K562 (cell line): ENCODE results near the gene ZNF669. TPM values are rescaled to one million over a fixed set of nuclear protein-coding genes. Genes with fewer than 3 reads are reported as not detected.
A peak's percentile ranks its signal among the peaks of the same experiment; 100 is the strongest.

ENCODE experiments used
- BRD4 ChIP-seq: fragments of 200-600 bp; sonication (generic); IDR thresholded peaks from 2 replicates; pipeline ENCODE4 v1.6.1; 2017; ENCODE audit warnings: inconsistent platforms
- E4F1 ChIP-seq: fragments of 250-450 bp; sonication (Bioruptor Pico); IDR thresholded peaks from 2 replicates; pipeline ENCODE4 v1.5.0; 2021; ENCODE audit warnings: mild to moderate bottlenecking, borderline replicate concordance
- HLTF ChIP-seq: fragments of 450-650 bp; IDR thresholded peaks from 2 replicates; pipeline ENCODE4 v1.6.1; 2016
- JUN ChIP-seq, 2 experiments: sonication (generic) in 1 of 2; formaldehyde crosslinking in 1 of 2; IDR thresholded peaks; 2 replicates each; pipeline versions ENCODE4 v1.6.1 to v1.8.0; 2012 to 2022; ENCODE audit warnings: borderline replicate concordance in 2 of 2, mild to moderate bottlenecking in 2 of 2, improper control_type of control experiment in 1 of 2, low read depth in 1 of 2, low read length in 1 of 2, missing genetic modification reagents in 1 of 2
- KDM4B ChIP-seq, 2 experiments: fragments of 450-650 bp in 1 of 2; sonication (generic) in 1 of 2; IDR thresholded peaks; 2 replicates each; pipeline ENCODE4 v1.6.1; 2016 to 2017; ENCODE audit warnings: borderline replicate concordance in 2 of 2, antibody characterized with exemption in 1 of 2, low read depth in 1 of 2, mild to moderate bottlenecking in 1 of 2
- L3MBTL2 ChIP-seq: fragments of 450-650 bp; IDR thresholded peaks from 2 replicates; pipeline ENCODE4 v1.6.1; 2016; ENCODE audit warnings: mild to moderate bottlenecking, moderate library complexity
- MTA2 ChIP-seq: fragments of 450-650 bp; IDR thresholded peaks from 2 replicates; pipeline ENCODE4 v1.6.1; 2016; ENCODE audit warnings: low read depth
- PHB ChIP-seq: fragments of 250-450 bp; sonication (Bioruptor Pico); IDR thresholded peaks from 2 replicates; pipeline ENCODE4 v1.5.0; 2021
- PHF21A ChIP-seq: fragments of 450-650 bp; IDR thresholded peaks from 2 replicates; pipeline ENCODE4 v1.6.1; 2017; ENCODE audit warnings: low read depth, borderline replicate concordance
- POLR2B ChIP-seq: fragments of 450-650 bp; IDR thresholded peaks from 2 replicates; pipeline ENCODE4 v1.6.1; 2018; ENCODE audit warnings: low read depth; ENCODE audit not compliant: partially characterized antibody
- RAD21 ChIP-seq, 2 experiments: fragments of 250-450 bp in 1 of 2; fragments of 450-650 bp in 1 of 2; sonication (Bioruptor Pico) in 1 of 2; formaldehyde crosslinking in 1 of 2; IDR thresholded peaks in 1 of 2; conservative IDR thresholded peaks in 1 of 2; 2 replicates each; pipeline versions ENCODE4 v1.4.0 to v1.8.0; 2020 to 2022; ENCODE audit warnings: mild to moderate bottlenecking in 2 of 2, moderate library complexity in 1 of 2
- RAD51 ChIP-seq: fragments of 450-650 bp; IDR thresholded peaks from 2 replicates; pipeline ENCODE4 v1.7.1; 2016; ENCODE audit warnings: low read depth, mild to moderate bottlenecking, borderline replicate concordance
- SIRT6 ChIP-seq: IDR thresholded peaks from one replicate; pipeline ENCODE4 v1.6.1; 2012; ENCODE audit warnings: low read depth, mild to moderate bottlenecking, control low read depth, inconsistent platforms, low read length, moderate library complexity
- SRSF3 ChIP-seq: fragments of 200-400 bp; formaldehyde crosslinking; IDR thresholded peaks from 2 replicates; pipeline ENCODE4 v1.6.1; 2016; ENCODE audit warnings: mild to moderate bottlenecking, low read length, moderate library complexity; ENCODE audit not compliant: insufficient read depth
- STAT5A ChIP-seq: IDR thresholded peaks from 2 replicates; pipeline ENCODE4 v1.6.1; 2012; ENCODE audit warnings: low read length, inconsistent platforms, borderline replicate concordance
- TAF15 ChIP-seq: fragments of 200-400 bp; formaldehyde crosslinking; IDR thresholded peaks from 2 replicates; pipeline ENCODE4 v1.6.1; 2017; ENCODE audit warnings: mild to moderate bottlenecking, low read depth, low read length, moderate library complexity
- ZNF239 ChIP-seq: fragments of 250-450 bp; sonication (Bioruptor Pico); IDR thresholded peaks from 2 replicates; pipeline ENCODE4 v1.4.0; 2020; ENCODE audit warnings: mild to moderate bottlenecking
- ZNF551 ChIP-seq: fragments of 250-450 bp; sonication (Bioruptor Pico); IDR thresholded peaks from 2 replicates; pipeline ENCODE4 v1.5.0; 2021; ENCODE audit warnings: mild to moderate bottlenecking, moderate library complexity
- ZNF584 ChIP-seq: fragments of 200-800 bp; sonication (Bioruptor generic); IDR thresholded peaks from 2 replicates; pipeline ENCODE4 v1.6.1; 2016; ENCODE audit warnings: low read depth, mild to moderate bottlenecking, missing genetic modification characterization, missing compliant biosample characterization
- ZSCAN32 ChIP-seq: fragments of 450-650 bp; formaldehyde crosslinking; IDR thresholded peaks from 2 replicates; pipeline ENCODE4 v1.4.0; 2020; ENCODE audit warnings: mild to moderate bottlenecking, moderate library complexity
- polyA plus RNA-seq, 8 experiments: library from polyadenylated mRNA; depleted of rRNA in 4 of 8; stranded (reverse) in 5 of 8; unstranded in 3 of 8; fragments of >200 nt; fragmentation: Nextera tagmentation in 2 of 8; fragmentation: Illumina TruSeq in 1 of 8; extraction: Ambion mirVana in 2 of 8; extraction: Trizol in 1 of 8; gene quantifications; 2 replicates each; pipeline versions ENCODE4 v1.2.1 to v1.2.3, GENCODE V29; 2011 to 2014; ENCODE audit warnings: inconsistent platforms in 1 of 8, missing spikeins in 1 of 8
- total RNA-seq, 7 experiments: library from RNA; depleted of rRNA in 6 of 7; stranded (reverse); fragments of >200 nt in 6 of 7; fragmentation: Illumina TruSeq in 2 of 7; extraction: Trizol in 2 of 7; gene quantifications; 2 replicates each; pipeline versions ENCODE4 v1.2.1 to v1.2.3, GENCODE V29; 2011 to 2021; ENCODE audit warnings: low replicate concordance in 1 of 7
- TF ChIP-seq, protein P1 (sequence below): IDR thresholded peaks from 2 replicates; pipeline ENCODE4 v1.6.1; 2016; ENCODE audit warnings: missing genetic modification characterization, missing compliant biosample characterization
- TF ChIP-seq, protein P2 (sequence below): fragments of 450-650 bp; IDR thresholded peaks from 2 replicates; pipeline ENCODE4 v1.6.1; 2018; ENCODE audit warnings: mild to moderate bottlenecking, low read depth; ENCODE audit not compliant: partially characterized antibody

ZNF669 gene
- total and polyA plus RNA-seq, 9 of the 15 experiments (the other 6 are each of a cell fraction or from before 2014, with no cell fraction given) = 5.3 to 18.3 (median 10.2) TPM

GRCh38 chr1:247078258-247079140 lies 25.7 kb downstream of the ZNF669 start, which contains the start of gene ZNF670 (continued):
- no peak for TF ChIP-seq ZNF551 (CRISPR knock-in tag)
- peak in 1 of 2 experiments; percentile 51; a peak in 2 of 4 replicates for TF ChIP-seq RAD21 (CRISPR knock-in tag; conservative IDR thresholded peaks at IDR 0.05 in 1 of 2, IDR thresholded peaks at IDR 0.05 in 1 of 2)
- peak; percentile 70; the same call in 1 of the 2 replicates for TF ChIP-seq HLTF
- TF ChIP-seq BRD4 = peak; percentile 76
- TF ChIP-seq, protein P1, sequence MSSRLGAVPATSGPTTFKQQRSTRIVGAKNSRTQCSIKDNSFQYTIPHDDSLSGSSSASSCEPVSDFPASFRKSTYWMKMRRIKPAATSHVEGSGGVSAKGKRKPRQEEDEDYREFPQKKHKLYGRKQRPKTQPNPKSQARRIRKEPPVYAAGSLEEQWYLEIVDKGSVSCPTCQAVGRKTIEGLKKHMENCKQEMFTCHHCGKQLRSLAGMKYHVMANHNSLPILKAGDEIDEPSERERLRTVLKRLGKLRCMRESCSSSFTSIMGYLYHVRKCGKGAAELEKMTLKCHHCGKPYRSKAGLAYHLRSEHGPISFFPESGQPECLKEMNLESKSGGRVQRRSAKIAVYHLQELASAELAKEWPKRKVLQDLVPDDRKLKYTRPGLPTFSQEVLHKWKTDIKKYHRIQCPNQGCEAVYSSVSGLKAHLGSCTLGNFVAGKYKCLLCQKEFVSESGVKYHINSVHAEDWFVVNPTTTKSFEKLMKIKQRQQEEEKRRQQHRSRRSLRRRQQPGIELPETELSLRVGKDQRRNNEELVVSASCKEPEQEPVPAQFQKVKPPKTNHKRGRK (tag) = no peak
- TF ChIP-seq STAT5A = no peak
- peak in 1 of 2 experiments; percentile 48; a peak in 1 of 4 replicates for TF ChIP-seq KDM4B (IDR thresholded peaks at IDR 0.05; ENCODE audit: borderline replicate concordance in 2 of 2, low read depth in 1 of 2)
- TF ChIP-seq TAF15 = no peak
- TF ChIP-seq, protein P2, sequence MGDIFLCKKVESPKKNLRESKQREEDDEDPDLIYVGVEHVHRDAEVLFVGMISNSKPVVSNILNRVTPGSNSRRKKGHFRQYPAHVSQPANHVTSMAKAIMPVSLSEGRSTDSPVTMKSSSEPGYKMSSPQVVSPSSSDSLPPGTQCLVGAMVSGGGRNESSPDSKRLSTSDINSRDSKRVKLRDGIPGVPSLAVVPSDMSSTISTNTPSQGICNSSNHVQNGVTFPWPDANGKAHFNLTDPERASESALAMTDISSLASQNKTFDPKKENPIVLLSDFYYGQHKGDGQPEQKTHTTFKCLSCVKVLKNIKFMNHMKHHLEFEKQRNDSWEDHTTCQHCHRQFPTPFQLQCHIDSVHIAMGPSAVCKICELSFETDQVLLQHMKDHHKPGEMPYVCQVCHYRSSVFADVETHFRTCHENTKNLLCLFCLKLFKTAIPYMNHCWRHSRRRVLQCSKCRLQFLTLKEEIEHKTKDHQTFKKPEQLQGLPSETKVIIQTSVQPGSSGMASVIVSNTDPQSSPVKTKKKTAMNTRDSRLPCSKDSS = no peak
- TF ChIP-seq POLR2B = peak; percentile 87
- no peak for TF ChIP-seq PHB
- no peak; the same call in 1 of the 2 replicates for TF ChIP-seq ZNF239 (CRISPR knock-in tag)
- TF ChIP-seq MTA2 = no peak
- no peak for TF ChIP-seq RAD51
- TF ChIP-seq L3MBTL2 = peak; percentile 78
- no peak for TF ChIP-seq ZNF584 (CRISPR knock-in tag)
- no peak for TF ChIP-seq SIRT6
- no peak for TF ChIP-seq SRSF3
- TF ChIP-seq E4F1 (CRISPR knock-in tag) = no peak
- TF ChIP-seq PHF21A = 0 out of 2 replicates have a peak, but pooled peaks have one; percentile 21
- TF ChIP-seq JUN (IDR thresholded peaks at IDR 0.05; ENCODE audit: borderline replicate concordance, low read depth, low read length) = no peak
- TF ChIP-seq JUN (CRISPR knock-in tag; IDR thresholded peaks at IDR 0.05; ENCODE audit: borderline replicate concordance) = no peak
- no peak for TF ChIP-seq ZSCAN32
